GM19240 (cell line): ENCODE data around the gene RERE.

Experiments
- DNase-seq: peaks from one replicate; pipeline ENCODE4 v3.0.0; 2011; ENCODE audit warnings: low spot score; ENCODE audit not compliant: insufficient read length

RERE gene

GRCh38 chr1:8335246-8335645 lies 482.2 kb downstream of the RERE start:
- no peak for DNase-seq

- no peak for DNase-seq
These were observed 483.2 kb downstream of the RERE start for GRCh38 chr1:8334106-8334851.

GRCh38 chr1:8333246-8333987 lies 484.0 kb downstream of the RERE start:
- no peak for DNase-seq

- no peak for DNase-seq
These were observed 484.6 kb downstream of the RERE start for GRCh38 chr1:8332806-8333205.

- DNase-seq, result no peak
These were observed 486.9 kb downstream of the RERE start for GRCh38 chr1:8330271-8331125.

GRCh38 chr1:8329858-8330257 lies 487.6 kb downstream of the RERE start:
- DNase-seq, result no peak

GRCh38 chr1:8329439-8329838 lies 488.0 kb downstream of the RERE start:
- DNase-seq, result no peak

GRCh38 chr1:8328271-8328670 lies 489.2 kb downstream of the RERE start:
- DNase-seq, result no peak

GRCh38 chr1:8326265-8326664 lies 491.2 kb downstream of the RERE start:
- DNase-seq, result no peak

- DNase-seq, result no peak
These were observed 491.7 kb downstream of the RERE start for GRCh38 chr1:8325771-8326170.

GRCh38 chr1:8324176-8324810 lies 493.1 kb downstream of the RERE start:
- DNase-seq, result no peak

- no peak for DNase-seq
These were observed 493.7 kb downstream of the RERE start for GRCh38 chr1:8323706-8324105.

- no peak for DNase-seq
These were observed 495.8 kb downstream of the RERE start for GRCh38 chr1:8321612-8322011.

GRCh38 chr1:8318436-8318835 lies 499.0 kb downstream of the RERE start:
- DNase-seq, result no peak

GRCh38 chr1:8317647-8318381 lies 499.6 kb downstream of the RERE start, which contains the start of gene SLC45A1:
Gene SLC45A1, plus strand, starts transcription at chr1:8318114. Its CDS starts 6,216 bp downstream, at chr1:8324330.
- DNase-seq, result peak; percentile 49

- no peak for DNase-seq
These were observed 501.6 kb downstream of the RERE start for GRCh38 chr1:8315573-8316475.

- peak; percentile 54 for DNase-seq
These were observed 502.8 kb downstream of the RERE start for GRCh38 chr1:8314346-8315280.

GRCh38 chr1:8313231-8313630 lies 504.2 kb downstream of the RERE start:
- DNase-seq, result no peak
